ENCODE data around the gene ARRDC4. TPM values are rescaled to one million over a fixed set of nuclear protein-coding genes. Genes with fewer than 3 reads are reported as not detected.

ARRDC4 gene
- total RNA-seq, 1 experiment from 2014 or later = 6.9 TPM

DNA sequence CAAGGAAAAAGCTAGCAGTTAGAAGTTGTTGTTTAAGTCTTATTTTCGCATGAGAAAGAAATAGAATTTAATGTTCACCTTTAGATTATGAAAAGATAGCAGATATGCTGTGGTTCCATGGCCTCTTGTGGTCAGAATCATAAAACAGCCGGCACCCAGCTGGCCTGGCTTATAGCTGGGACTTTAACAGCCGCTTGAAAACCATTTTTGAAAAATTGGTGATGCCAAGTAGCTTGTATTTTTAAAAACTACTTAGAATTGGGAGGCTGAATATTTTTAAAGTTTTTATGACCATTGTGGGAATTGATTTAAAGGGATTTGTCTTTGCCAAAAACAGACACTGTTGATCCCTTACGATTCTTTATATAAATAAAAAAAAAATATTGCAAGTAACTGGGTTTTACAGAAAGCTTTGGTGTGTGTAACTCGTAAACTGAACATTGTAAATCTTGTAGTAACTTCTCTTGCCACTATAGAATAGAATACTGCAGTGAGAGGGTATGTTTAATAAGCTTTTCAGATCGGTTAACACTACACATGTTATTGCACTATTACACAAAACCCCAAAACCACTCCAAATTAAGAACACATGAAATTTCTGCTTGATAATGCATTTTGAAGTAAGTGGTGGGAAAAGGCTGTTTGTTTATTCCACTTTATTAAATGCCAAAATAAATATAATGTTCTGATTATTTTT lies 6.6 kb downstream of the ARRDC4 start:
- no peak for DNase-seq
- ChIA-PET POLR2A (ENCODE audit: unreplicated experiment) (no interaction called here), CTCF (no interaction called here)
- intact Hi-C loops (cut with micrococcal nuclease; ENCODE audit: unreplicated experiment) = no loop called here
- Histone ChIP-seq H3K27me3 (ENCODE audit: insufficient read depth, low read depth) (no peaks in the 10 kb centered on the region), H3K4me1 (replicated peaks; ENCODE audit: insufficient read depth) (peaks cover 3% of the 10 kb centered on the region), H3K9me3 (ENCODE audit: insufficient read depth, low read depth) (no peaks in the 10 kb centered on the region), H3K9me2 (ENCODE audit: insufficient read depth) (no peaks in the 10 kb centered on the region), H3K4me3 (no peak overlapping the region), H3F3A (ENCODE audit: insufficient read depth, low read depth) (no peaks in the 10 kb centered on the region), H2AFZ (no peak overlapping the region), H3K79me2 (ENCODE audit: low read depth) (peaks cover 25% of the 10 kb centered on the region), H3K27ac (no peak overlapping the region), H3K36me3 (ENCODE audit: low read depth) (peaks cover 46% of the 10 kb centered on the region), H3K4me2 (no peak overlapping the region), H4K20me1 (ENCODE audit: insufficient read depth) (peaks cover 28% of the 10 kb centered on the region)
- no peak for TF ChIP-seq EZH2 (IDR thresholded peaks at IDR 0.05; ENCODE audit: low read depth)
- TF ChIP-seq, protein P1, sequence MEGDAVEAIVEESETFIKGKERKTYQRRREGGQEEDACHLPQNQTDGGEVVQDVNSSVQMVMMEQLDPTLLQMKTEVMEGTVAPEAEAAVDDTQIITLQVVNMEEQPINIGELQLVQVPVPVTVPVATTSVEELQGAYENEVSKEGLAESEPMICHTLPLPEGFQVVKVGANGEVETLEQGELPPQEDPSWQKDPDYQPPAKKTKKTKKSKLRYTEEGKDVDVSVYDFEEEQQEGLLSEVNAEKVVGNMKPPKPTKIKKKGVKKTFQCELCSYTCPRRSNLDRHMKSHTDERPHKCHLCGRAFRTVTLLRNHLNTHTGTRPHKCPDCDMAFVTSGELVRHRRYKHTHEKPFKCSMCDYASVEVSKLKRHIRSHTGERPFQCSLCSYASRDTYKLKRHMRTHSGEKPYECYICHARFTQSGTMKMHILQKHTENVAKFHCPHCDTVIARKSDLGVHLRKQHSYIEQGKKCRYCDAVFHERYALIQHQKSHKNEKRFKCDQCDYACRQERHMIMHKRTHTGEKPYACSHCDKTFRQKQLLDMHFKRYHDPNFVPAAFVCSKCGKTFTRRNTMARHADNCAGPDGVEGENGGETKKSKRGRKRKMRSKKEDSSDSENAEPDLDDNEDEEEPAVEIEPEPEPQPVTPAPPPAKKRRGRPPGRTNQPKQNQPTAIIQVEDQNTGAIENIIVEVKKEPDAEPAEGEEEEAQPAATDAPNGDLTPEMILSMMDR (conservative IDR thresholded peaks at IDR 0.05) = no peak
- BruUV-seq (replicated peaks) = no TSS peak

DNA sequence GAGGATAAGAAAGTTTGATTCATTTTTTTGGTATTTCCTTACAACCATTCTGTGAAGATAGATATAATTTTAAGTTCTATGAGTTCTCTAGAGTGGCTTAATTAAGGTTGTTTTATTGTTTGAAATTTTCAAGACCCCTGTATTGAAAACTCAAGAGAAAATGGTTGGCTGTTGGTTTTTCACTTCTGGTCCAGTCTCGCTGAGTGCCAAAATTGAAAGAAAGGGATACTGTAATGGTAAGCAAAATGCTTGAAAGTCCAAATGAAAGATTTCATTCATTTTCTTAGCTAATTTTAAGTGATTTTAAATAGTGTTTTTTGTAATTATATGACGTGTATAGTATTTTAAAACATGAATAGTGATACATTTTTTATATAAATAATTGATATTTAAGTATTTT lies 7.4 kb downstream of the ARRDC4 start:
- Histone ChIP-seq H3K36me3 (ENCODE audit: low read depth) (peaks cover 48% of the 10 kb centered on the region), H3K9me2 (ENCODE audit: insufficient read depth) (no peaks in the 10 kb centered on the region), H2AFZ (no peak overlapping the region), H3K79me2 (ENCODE audit: low read depth) (peaks cover 17% of the 10 kb centered on the region), H3K4me3 (no peak overlapping the region), H3K27ac (no peak overlapping the region), H3K9me3 (ENCODE audit: insufficient read depth, low read depth) (no peaks in the 10 kb centered on the region), H3K4me2 (no peak overlapping the region), H3F3A (ENCODE audit: insufficient read depth, low read depth) (no peaks in the 10 kb centered on the region), H3K4me1 (replicated peaks; ENCODE audit: insufficient read depth) (no peaks in the 10 kb centered on the region), H3K27me3 (ENCODE audit: insufficient read depth, low read depth) (no peaks in the 10 kb centered on the region), H4K20me1 (ENCODE audit: insufficient read depth) (peaks cover 26% of the 10 kb centered on the region)
- intact Hi-C loops (cut with micrococcal nuclease; ENCODE audit: unreplicated experiment) = no loop called here
- no peak for DNase-seq
- no TSS peak for BruUV-seq (replicated peaks)
- ChIA-PET CTCF (no interaction called here), POLR2A (ENCODE audit: unreplicated experiment) (no interaction called here)
- TF ChIP-seq, protein P1 (conservative IDR thresholded peaks at IDR 0.05) = no peak
- TF ChIP-seq EZH2 (IDR thresholded peaks at IDR 0.05; ENCODE audit: low read depth) = no peak

DNA sequence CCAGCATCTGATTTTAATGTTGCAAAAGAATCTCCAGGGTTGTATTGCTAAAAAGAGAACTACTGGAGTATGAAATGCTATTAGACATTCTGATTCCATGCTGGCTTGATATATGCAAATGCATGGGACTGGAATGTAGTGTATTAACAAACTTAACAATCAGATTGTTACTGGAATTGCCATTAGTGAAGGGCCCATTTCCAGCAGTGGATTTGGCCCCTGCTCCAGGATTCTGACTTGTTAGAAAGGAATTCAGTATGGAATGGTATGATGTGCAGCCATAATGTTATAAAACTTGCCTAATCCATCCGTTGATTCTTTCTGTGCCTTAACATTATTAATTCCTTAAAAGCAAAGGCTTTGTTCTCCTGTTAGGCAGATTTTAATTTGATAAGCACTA lies 7.9 kb downstream of the ARRDC4 start:
- no peaks in the 10 kb centered on the region for H3K9me2 ChIP-seq (ENCODE audit: insufficient read depth)
- H3K9me3 ChIP-seq (ENCODE audit: insufficient read depth, low read depth) = no peaks in the 10 kb centered on the region
- intact Hi-C loops (cut with micrococcal nuclease; ENCODE audit: unreplicated experiment) = no loop called here

More for the DNA sequence above, 7.9 kb downstream of the ARRDC4 start:
- no peaks in the 10 kb centered on the region for H3F3A ChIP-seq (ENCODE audit: insufficient read depth, low read depth)
- BruUV-seq (replicated peaks) = no TSS peak
- H3K4me3 ChIP-seq = no peak overlapping the region
- ChIA-PET POLR2A (ENCODE audit: unreplicated experiment) (no interaction called here), CTCF (no interaction called here)
- H3K27ac ChIP-seq = no peak overlapping the region
- no peaks in the 10 kb centered on the region for H3K4me1 ChIP-seq (replicated peaks; ENCODE audit: insufficient read depth)
- H3K79me2 ChIP-seq (ENCODE audit: low read depth) = peaks cover 12% of the 10 kb centered on the region
- H4K20me1 ChIP-seq (ENCODE audit: insufficient read depth) = peaks cover 21% of the 10 kb centered on the region
- H3K4me2 ChIP-seq = no peak overlapping the region
- DNase-seq = no peak
- TF ChIP-seq, protein P1 (conservative IDR thresholded peaks at IDR 0.05) = no peak
- no peak for TF ChIP-seq EZH2 (IDR thresholded peaks at IDR 0.05; ENCODE audit: low read depth)
- H2AFZ ChIP-seq = no peak overlapping the region
- peaks cover 48% of the 10 kb centered on the region for H3K36me3 ChIP-seq (ENCODE audit: low read depth)
- no peaks in the 10 kb centered on the region for H3K27me3 ChIP-seq (ENCODE audit: insufficient read depth, low read depth)
